Measurements from ENCODE around the gene MRPL14. TPM values are rescaled to one million over a fixed set of nuclear protein-coding genes. Genes with fewer than 3 reads are reported as not detected.

Gene MRPL14
- total and polyA plus RNA-seq, 12 donors = 29.9 to 89.7 (median 41.4) TPM

DNA sequence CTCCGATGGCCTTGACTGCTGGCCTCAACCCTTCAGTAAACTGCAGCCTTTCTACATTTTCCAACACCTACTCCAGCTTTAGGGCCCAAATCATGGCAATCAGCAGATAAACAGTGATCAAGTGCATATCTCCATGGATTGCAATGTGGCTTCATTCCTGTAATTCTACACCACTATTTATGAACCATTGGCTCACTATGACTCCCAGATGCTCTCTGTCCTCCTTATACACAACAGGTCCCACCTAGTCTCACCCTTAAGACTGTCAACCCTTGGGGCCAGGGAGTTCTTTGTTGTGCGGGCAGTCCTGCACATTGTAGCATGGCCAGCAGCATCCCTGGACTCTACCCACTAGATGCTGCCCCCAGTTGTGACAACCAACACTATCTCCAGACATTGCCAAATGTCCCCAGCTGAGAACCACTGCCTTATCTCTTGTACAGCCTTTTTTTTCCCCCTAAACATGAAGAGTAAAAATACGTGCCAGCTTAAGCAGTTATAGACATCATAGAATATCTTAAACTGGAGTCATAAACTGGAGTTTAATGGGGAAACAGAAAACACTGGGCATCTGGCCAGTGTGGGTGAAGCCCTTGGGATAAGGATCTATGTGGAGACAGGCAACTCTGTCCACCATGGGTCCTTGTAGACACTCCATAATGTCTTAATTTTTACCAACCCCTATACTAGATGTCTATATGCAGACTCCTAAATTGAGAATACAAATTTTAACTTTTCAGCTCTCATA is 21.1 kb downstream of the MRPL14 start:
- Histone ChIP-seq H3K36me3 (peaks cover 0 to 62% (median 0%) of the 10 kb centered on the region in 9 donors), H3K9me3 (no peaks in the 10 kb centered on the region), H3K27ac (peak overlapping the region in 5 of 10 donors; percentile 62 to 74 (median 69)), H3K27me3 (no peaks in the 10 kb centered on the region), H3K4me3 (no peak overlapping the region), H3K4me1 (peaks cover 20 to 70% (median 48%) of the 10 kb centered on the region in 9 donors)
- 80 to 83% methylated on average over 3 of the region's 3 CpGs for WGBS, 2 donors
- TF ChIP-seq, protein P1, sequence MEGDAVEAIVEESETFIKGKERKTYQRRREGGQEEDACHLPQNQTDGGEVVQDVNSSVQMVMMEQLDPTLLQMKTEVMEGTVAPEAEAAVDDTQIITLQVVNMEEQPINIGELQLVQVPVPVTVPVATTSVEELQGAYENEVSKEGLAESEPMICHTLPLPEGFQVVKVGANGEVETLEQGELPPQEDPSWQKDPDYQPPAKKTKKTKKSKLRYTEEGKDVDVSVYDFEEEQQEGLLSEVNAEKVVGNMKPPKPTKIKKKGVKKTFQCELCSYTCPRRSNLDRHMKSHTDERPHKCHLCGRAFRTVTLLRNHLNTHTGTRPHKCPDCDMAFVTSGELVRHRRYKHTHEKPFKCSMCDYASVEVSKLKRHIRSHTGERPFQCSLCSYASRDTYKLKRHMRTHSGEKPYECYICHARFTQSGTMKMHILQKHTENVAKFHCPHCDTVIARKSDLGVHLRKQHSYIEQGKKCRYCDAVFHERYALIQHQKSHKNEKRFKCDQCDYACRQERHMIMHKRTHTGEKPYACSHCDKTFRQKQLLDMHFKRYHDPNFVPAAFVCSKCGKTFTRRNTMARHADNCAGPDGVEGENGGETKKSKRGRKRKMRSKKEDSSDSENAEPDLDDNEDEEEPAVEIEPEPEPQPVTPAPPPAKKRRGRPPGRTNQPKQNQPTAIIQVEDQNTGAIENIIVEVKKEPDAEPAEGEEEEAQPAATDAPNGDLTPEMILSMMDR (IDR thresholded peaks at IDR 0.05) = no peak
- intact Hi-C loops (cut with DNase I) = loop anchor here in 2 of 10 donors (10.0 kb wide), 1 partner anchor 129 kb away; no protein-coding TSS in a partner anchor
- DNase-seq = no peak
- ATAC-seq = no peak

DNA sequence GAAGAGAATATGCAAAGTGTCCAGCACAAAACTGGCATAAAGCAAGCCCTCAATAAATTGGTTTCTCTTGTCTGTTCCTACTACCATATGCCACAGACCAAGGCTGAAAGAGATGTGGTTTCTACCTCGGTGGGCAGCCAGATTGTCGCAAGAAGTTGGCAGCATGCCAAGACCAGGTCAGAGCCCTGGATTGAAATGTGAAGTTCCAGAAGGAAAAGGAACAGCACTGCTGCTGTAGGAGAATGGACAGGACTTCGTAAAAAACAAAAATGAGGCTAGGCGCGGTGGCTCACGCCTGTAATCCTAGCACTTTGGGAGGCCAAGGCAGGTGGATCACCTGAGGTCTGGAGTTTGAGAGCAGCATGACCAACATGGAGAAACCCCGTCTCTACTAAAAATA is 22.1 kb downstream of the MRPL14 start:
- TF ChIP-seq, protein P1 (IDR thresholded peaks at IDR 0.05) = no peak
- Histone ChIP-seq H3K36me3 (peaks cover 0 to 56% (median 0%) of the 10 kb centered on the region in 9 donors), H3K4me1 (peaks cover 20 to 67% (median 43%) of the 10 kb centered on the region in 9 donors), H3K27ac (peak overlapping the region in 8 of 10 donors; percentile 10 to 75 (median 68)), H3K27me3 (no peaks in the 10 kb centered on the region), H3K9me3 (no peaks in the 10 kb centered on the region), H3K4me3 (peak overlapping the region in 1 of 10 donors; percentile 4)
- ATAC-seq (peak in 1 of 8 donors; percentile 1), DNase-seq (no peak)
- intact Hi-C loops (cut with DNase I) = loop anchor here in 2 of 10 donors (10.0 kb wide), 1 partner anchor 130 kb away; no protein-coding TSS in a partner anchor
- 59 to 64% methylated on average over 7 of the region's 7 CpGs for WGBS, 2 donors

DNA sequence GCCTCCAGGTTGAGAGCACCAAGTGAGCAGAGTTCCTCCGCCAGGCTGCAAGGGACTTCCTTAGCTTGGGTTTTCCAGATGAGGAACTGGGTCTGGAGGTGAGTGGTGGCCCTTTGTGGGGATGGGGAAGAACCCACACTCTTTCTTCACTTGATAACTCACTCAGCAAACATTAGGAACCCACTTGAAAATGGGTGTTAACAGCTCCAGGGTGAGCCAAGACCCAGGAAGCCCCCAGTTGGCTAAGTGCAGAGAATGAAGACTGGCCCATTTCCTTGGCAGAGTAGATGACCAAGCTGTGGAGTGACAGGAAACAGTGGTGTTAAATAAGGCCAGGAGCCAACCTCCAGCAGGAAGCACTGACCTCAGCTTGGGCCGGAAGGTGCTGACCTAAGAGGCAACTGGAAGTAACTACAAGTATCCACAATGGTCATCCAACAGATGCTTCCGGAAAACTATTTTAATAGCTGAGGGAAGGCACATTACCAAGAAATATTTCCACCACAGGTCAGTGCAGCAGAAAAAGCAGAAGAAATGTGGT is 22.7 kb downstream of the MRPL14 start:
- TF ChIP-seq, protein P1 (IDR thresholded peaks at IDR 0.05) = no peak
- Histone ChIP-seq H3K27me3 (no peaks in the 10 kb centered on the region), H3K4me3 (no peak overlapping the region), H3K9me3 (no peaks in the 10 kb centered on the region), H3K4me1 (peaks cover 20 to 67% (median 40%) of the 10 kb centered on the region in 9 donors), H3K27ac (peak overlapping the region in 8 of 10 donors; percentile 10 to 75 (median 68)), H3K36me3 (peaks cover 0 to 53% (median 0%) of the 10 kb centered on the region in 9 donors)
- ATAC-seq (peak; percentile 63 to 94 (median 88)), DNase-seq (peak; percentile 40 to 83)
- WGBS, 2 donors = 44 to 52% methylated on average over 3 of the region's 3 CpGs
- intact Hi-C loops (cut with DNase I) = loop anchor here in 3 of 10 donors (5.0 to 10.0 kb wide), 3 partner anchors 33 to 133 kb away; no protein-coding TSS in a partner anchor

DNA sequence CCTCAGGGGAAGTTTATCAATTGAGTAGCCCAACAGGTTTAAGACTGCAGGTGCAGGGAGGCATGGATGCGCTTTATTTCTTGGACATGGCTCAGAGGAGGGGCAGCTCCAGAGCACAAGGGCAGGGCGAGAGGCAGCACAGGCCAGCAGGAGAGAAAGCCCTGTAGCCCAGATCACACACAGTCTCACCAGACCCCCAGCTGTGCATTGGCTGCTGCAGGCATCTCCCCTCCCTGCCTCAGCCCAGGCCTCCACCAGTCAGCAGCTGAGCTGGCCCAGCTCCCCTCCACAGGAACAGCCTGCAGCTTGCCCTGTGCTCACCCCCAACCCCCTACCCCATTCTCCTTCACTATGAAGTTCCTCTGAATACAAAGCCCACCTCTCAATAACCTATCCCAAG is 24.7 kb downstream of the MRPL14 start:
- peaks cover 0 to 37% (median 0%) of the 10 kb centered on the region in 9 donors for H3K36me3 ChIP-seq
- H3K27ac ChIP-seq = no peak overlapping the region
- intact Hi-C loops (cut with DNase I) = loop anchor here in 3 of 10 donors (5.0 to 10.0 kb wide), 3 partner anchors 35 to 135 kb away; no protein-coding TSS in a partner anchor
- H3K27me3 ChIP-seq = no peaks in the 10 kb centered on the region
- 93 to 99% methylated on average over 2 of the region's 2 CpGs for WGBS, 2 donors
- no peak for DNase-seq
- no peak for ATAC-seq
- no peaks in the 10 kb centered on the region for H3K9me3 ChIP-seq
- TF ChIP-seq, protein P1 (IDR thresholded peaks at IDR 0.05) = no peak
- no peak overlapping the region for H3K4me3 ChIP-seq
- peaks cover 20 to 50% (median 35%) of the 10 kb centered on the region in 9 donors for H3K4me1 ChIP-seq

Data from heart right ventricle (tissue), 16 donors.